ENCODE measurements around the gene ATP2B3. TPM values are rescaled to one million over a fixed set of nuclear protein-coding genes. Genes with fewer than 3 reads are reported as not detected.

The ATP2B3 gene
- total RNA-seq, 2 donors from 2014 or later = not detected

DNA sequence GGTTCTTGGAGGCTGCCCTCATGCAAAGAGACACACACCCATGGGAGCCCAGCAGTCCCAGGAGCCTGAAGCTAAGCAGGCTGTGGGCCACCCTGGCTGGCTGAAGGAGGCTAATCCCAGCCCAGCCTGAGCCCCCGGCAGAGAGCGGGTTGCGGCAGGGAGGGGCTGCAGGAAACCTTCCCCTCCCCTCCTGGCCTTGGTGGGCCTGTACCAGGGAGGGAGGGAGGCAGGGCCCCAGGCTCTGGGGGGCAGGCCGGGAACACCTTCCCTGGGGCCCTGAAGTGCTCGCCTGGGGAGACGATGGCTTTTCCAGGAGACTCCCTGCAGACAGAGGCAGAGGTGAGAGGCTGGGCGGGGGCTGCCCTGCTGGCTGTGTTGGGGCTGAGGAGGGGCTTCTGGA, 19.0 kb upstream of the ATP2B3 start:
- no peaks in the 10 kb centered on the region for H3K9me3 Mint-ChIP-seq
- DNase-seq (ENCODE audit: low spot score in 2 of 2) = no peak
- no peak overlapping the region for H3K27ac Mint-ChIP-seq
- no peak for ATAC-seq
- no peaks in the 10 kb centered on the region for H3K36me3 Mint-ChIP-seq

GRCh38 chrX:153499341-153499740, 18.1 kb upstream of the ATP2B3 start:
- DNase-seq (ENCODE audit: low spot score in 2 of 2) (no peak), ATAC-seq (no peak)
- no peak overlapping the region for H3K27ac Mint-ChIP-seq
- no peaks in the 10 kb centered on the region for H3K9me3 Mint-ChIP-seq
- no peaks in the 10 kb centered on the region for H3K36me3 Mint-ChIP-seq

- Mint-ChIP-seq H3K27ac (no peak overlapping the region), H3K9me3 (no peaks in the 10 kb centered on the region)
These were observed 17.6 kb upstream of the ATP2B3 start for GRCh38 chrX:153499876-153500275.

GRCh38 chrX:153500676-153501280, 16.7 kb upstream of the ATP2B3 start:
- no peaks in the 10 kb centered on the region for H3K36me3 Mint-ChIP-seq
- peak overlapping the region in 1 of 2 donors; percentile 36 for H3K27ac Mint-ChIP-seq
- no peak for ATAC-seq
- no peak for DNase-seq (ENCODE audit: low spot score in 2 of 2)
- no peaks in the 10 kb centered on the region for H3K9me3 Mint-ChIP-seq

More at GRCh38 chrX:153499876-153500275, 17.6 kb upstream of the ATP2B3 start:
- no peak for ATAC-seq
- no peaks in the 10 kb centered on the region for H3K36me3 Mint-ChIP-seq
- DNase-seq (ENCODE audit: low spot score in 2 of 2) = no peak

GRCh38 chrX:153501530-153501929, 15.9 kb upstream of the ATP2B3 start:
- Mint-ChIP-seq H3K27ac (no peak overlapping the region), H3K9me3 (no peaks in the 10 kb centered on the region), H3K36me3 (no peaks in the 10 kb centered on the region)
- DNase-seq (ENCODE audit: low spot score in 2 of 2) (no peak), ATAC-seq (no peak)

- Mint-ChIP-seq H3K27ac (no peak overlapping the region), H3K36me3 (no peaks in the 10 kb centered on the region), H3K9me3 (no peaks in the 10 kb centered on the region)
- no peak for DNase-seq (ENCODE audit: low spot score in 2 of 2)
- ATAC-seq = no peak
These were observed 15.3 kb upstream of the ATP2B3 start for GRCh38 chrX:153502131-153502530.

DNA sequence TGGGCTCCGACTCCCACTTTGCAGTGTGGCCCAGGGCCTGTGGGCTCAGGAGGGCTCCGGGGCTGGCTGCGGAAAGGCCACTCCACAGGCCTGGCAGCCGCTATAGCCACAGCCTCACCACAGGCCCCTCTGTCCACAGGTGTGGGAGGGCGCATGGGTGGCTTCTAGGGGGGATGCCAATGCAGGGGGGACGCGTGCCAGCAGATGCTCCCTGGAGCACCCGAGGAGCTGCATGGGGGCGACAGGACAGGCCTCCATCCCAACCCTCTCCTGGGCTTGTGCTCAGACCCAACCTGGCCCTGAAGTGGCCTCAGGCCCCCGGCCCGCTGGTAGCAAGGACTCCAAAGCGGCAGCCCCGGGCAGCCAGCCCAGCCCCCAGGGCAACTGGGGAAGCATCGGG, 14.6 kb upstream of the ATP2B3 start:
- Mint-ChIP-seq H3K9me3 (no peaks in the 10 kb centered on the region), H3K27ac (no peak overlapping the region), H3K36me3 (no peaks in the 10 kb centered on the region)
- DNase-seq (ENCODE audit: low spot score in 2 of 2) (no peak), ATAC-seq (no peak)

GRCh38 chrX:153504445-153505016, 12.9 kb upstream of the ATP2B3 start:
- Mint-ChIP-seq H3K9me3 (no peaks in the 10 kb centered on the region), H3K36me3 (no peaks in the 10 kb centered on the region), H3K27ac (no peak overlapping the region)
- DNase-seq (ENCODE audit: low spot score in 2 of 2) (no peak), ATAC-seq (no peak)

GRCh38 chrX:153505361-153505760, 12.1 kb upstream of the ATP2B3 start:
- Mint-ChIP-seq H3K9me3 (no peaks in the 10 kb centered on the region), H3K27ac (no peak overlapping the region), H3K36me3 (no peaks in the 10 kb centered on the region)
- DNase-seq (ENCODE audit: low spot score in 2 of 2) = no peak
- ATAC-seq = no peak

GRCh38 chrX:153507484-153508178, 9.8 kb upstream of the ATP2B3 start:
- ATAC-seq = peak; percentile 99 to 100
- peak overlapping the region in 1 of 2 donors; percentile 77 for H3K27ac Mint-ChIP-seq
- peak; percentile 76 to 85 for DNase-seq (ENCODE audit: low spot score in 2 of 2)
- H3K36me3 Mint-ChIP-seq = no peaks in the 10 kb centered on the region
- no peaks in the 10 kb centered on the region for H3K9me3 Mint-ChIP-seq

- no peak for ATAC-seq
- Mint-ChIP-seq H3K36me3 (no peaks in the 10 kb centered on the region), H3K9me3 (no peaks in the 10 kb centered on the region), H3K27ac (no peak overlapping the region)
- DNase-seq (ENCODE audit: low spot score in 2 of 2) = no peak
These were observed 7.8 kb upstream of the ATP2B3 start for GRCh38 chrX:153509592-153509991.

DNA sequence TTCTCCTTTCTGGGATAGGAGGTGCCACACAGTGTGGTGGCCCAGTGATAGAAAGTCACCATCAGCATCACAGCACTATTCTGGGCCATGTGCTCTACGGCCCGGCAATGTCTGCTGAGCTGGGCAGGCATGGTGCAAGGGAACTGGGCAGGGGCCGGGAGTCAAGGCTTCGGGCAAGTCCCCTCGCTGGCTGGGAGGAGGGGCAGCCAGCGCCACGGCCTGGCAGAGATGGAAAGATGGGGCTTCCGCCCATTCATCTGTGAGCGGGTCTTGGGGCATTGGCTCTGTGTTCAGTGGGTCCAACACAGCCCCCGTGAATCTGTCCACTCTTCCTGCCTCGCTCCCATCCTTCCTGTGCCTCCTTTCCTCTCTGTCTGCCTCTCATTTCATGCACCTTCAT, 7.1 kb upstream of the ATP2B3 start:
- Mint-ChIP-seq H3K9me3 (no peaks in the 10 kb centered on the region), H3K27ac (no peak overlapping the region), H3K36me3 (no peaks in the 10 kb centered on the region)
- DNase-seq (ENCODE audit: low spot score in 2 of 2) (no peak), ATAC-seq (no peak)

DNA sequence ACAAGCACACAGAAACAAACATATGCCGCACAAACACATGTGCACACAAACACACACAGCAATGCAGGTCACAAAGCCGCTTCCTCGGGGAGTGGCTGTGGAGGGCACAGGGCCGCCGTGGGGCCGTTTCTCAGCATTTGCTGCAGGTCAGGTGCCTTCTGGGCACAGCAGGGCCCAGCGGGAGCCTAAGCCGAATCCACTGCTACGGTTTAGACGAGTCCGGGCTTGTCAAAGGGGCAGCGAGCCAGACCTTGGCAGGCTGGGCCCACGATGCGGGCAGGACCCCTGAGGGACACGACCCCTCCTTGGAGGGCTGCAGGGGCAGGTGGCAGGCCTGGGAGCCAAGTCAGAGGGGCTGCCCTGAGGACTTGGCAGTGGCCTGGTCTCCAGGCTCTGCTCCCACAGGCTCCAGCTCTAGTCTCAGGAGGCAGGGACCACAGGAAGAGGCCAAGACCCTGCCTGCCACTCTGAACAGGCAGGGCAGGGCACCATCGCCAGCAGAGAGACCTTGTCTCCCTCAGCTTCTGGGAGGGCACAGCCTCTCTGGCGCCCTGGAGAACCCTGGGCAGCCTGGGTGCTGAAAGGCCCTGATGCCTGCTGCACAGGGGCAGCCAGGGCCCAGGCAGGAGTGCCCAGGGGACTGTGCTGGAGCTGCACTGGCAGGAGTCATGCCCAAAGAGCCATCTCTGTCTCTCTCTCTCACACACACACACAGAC, 5.5 kb upstream of the ATP2B3 start:
- H3K9me3 Mint-ChIP-seq = no peaks in the 10 kb centered on the region
- no peaks in the 10 kb centered on the region for H3K36me3 Mint-ChIP-seq
- H3K27ac Mint-ChIP-seq = no peak overlapping the region
- no peak for ATAC-seq
- DNase-seq (ENCODE audit: low spot score in 2 of 2) = no peak

DNA sequence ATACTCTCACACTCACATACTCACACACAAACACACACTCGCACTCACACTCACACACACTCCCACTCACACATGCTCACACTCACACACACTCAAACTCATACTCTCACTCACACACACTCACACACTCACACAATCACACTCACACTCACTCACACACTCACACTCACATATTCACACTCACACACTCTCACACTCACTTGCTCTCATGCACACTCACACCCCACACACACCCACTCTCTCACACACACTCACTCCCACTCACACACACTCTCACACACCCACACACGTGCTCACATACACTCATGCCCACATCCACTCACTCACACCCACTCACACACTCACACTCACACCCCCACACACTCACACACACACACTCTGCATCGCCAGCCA, 4.9 kb upstream of the ATP2B3 start:
- H3K27ac Mint-ChIP-seq = no peak overlapping the region
- ATAC-seq = no peak

DNA sequence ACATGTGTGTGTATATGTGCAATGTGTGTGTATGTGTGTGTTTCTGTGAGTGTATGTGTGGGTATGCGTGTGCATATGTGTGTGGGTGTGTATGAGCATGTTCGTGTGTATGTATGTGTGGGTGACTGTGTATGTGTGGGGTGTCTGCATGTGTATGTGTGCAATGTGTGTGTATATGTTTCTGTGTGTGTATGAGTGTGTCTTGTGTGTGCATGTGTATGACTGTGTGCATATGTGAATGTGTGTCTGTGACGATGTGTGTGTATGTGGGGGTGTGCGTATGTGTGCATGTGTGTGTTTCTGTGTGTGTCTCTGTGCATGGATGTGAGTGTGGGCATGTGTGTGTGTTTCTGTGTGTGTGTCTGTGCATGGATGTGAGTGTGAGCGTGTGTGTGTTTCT, 4.2 kb upstream of the ATP2B3 start:
- Mint-ChIP-seq H3K9me3 (no peaks in the 10 kb centered on the region), H3K36me3 (no peaks in the 10 kb centered on the region), H3K27ac (no peak overlapping the region)
- DNase-seq (ENCODE audit: low spot score in 2 of 2) (no peak), ATAC-seq (no peak)

More for the DNA sequence above, 4.9 kb upstream of the ATP2B3 start:
- DNase-seq (ENCODE audit: low spot score in 2 of 2) = no peak
- H3K36me3 Mint-ChIP-seq = no peaks in the 10 kb centered on the region
- no peaks in the 10 kb centered on the region for H3K9me3 Mint-ChIP-seq

DNA sequence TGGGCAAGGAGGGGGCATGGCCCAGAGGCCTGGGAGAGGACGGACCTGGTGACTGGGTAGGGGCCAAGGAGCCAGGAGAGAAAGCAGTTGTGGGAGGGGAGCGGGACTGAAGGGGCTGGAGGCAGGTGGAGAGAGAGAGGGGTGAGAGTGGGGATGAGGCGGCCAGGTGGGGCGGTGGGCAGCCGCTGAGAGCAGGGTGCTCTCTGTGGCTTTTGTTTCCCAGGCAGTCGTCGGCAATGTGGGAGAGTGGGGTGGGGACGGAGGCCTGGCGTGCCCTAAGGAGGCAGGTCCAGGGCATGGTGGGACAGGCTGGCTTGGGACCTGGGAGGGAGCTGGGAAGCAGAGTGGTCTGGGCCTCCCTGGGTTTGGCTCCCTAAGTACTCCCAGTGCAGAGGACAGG, 3.2 kb upstream of the ATP2B3 start:
- no peak for ATAC-seq
- H3K36me3 Mint-ChIP-seq = no peaks in the 10 kb centered on the region
- DNase-seq (ENCODE audit: low spot score in 2 of 2) = no peak
- H3K9me3 Mint-ChIP-seq = no peaks in the 10 kb centered on the region
- H3K27ac Mint-ChIP-seq = no peak overlapping the region

GRCh38 chrX:153515435-153515834, 2.0 kb upstream of the ATP2B3 start:
- no peak overlapping the region for H3K27ac Mint-ChIP-seq
- no peaks in the 10 kb centered on the region for H3K36me3 Mint-ChIP-seq
- DNase-seq (ENCODE audit: low spot score in 2 of 2) = no peak
- no peak for ATAC-seq
- no peaks in the 10 kb centered on the region for H3K9me3 Mint-ChIP-seq

Data from activated naive CD4-positive, alpha-beta T cell treated with anti-CD3 and anti-CD28 coated beads, Interleukin-2, amount 50 U/mL, for 72 hours (primary cell).